Loucy (cell line): ENCODE results near the gene APOBEC3B.
A peak's percentile ranks its signal among the peaks of the same experiment; 100 is the strongest.

Experiments
- H2AFZ ChIP-seq: fragments of 200-600 bp; sonication (generic); 2 replicates; pipeline ENCODE4 v1.6.0; 2016; ENCODE audit warnings: antibody characterized with exemption, mild to moderate bottlenecking, low read length, moderate library complexity
- H3F3A ChIP-seq: fragments of 200-600 bp; 2 replicates; pipeline ENCODE4 v1.6.0; 2016; ENCODE audit warnings: antibody characterized with exemption, low read depth, mild to moderate bottlenecking
- H3K27me3 ChIP-seq: fragments of 200-600 bp; sonication (generic); 2 replicates; pipeline ENCODE4 v1.6.1; 2014; ENCODE audit warnings: low read length, mild to moderate bottlenecking; ENCODE audit not compliant: insufficient read depth, poor library complexity, severe bottlenecking
- H3K36me3 ChIP-seq: fragments of 200-600 bp; sonication (generic); 2 replicates; pipeline ENCODE4 v1.6.1; 2016; ENCODE audit warnings: low read length; ENCODE audit not compliant: insufficient read depth
- H3K4me1 ChIP-seq: fragments of 200-600 bp; sonication (generic); 2 replicates; pipeline ENCODE4 v1.5.1; 2014; ENCODE audit warnings: low read length, mild to moderate bottlenecking; ENCODE audit not compliant: insufficient read depth, poor library complexity, severe bottlenecking
- H3K4me2 ChIP-seq: fragments of 200-600 bp; sonication (generic); 2 replicates; pipeline ENCODE4 v1.6.0; 2014; ENCODE audit warnings: antibody characterized with exemption, low read length, low read depth, mild to moderate bottlenecking; ENCODE audit not compliant: poor library complexity, severe bottlenecking
- H3K4me3 ChIP-seq: fragments of 200-600 bp; sonication (generic); 2 replicates; pipeline ENCODE4 v1.5.1; 2014; ENCODE audit warnings: low read length, mild to moderate bottlenecking, mixed read lengths; ENCODE audit not compliant: poor library complexity, severe bottlenecking
- H3K79me2 ChIP-seq: fragments of 200-600 bp; sonication (generic); 2 replicates; pipeline ENCODE4 v1.6.1; 2014; ENCODE audit warnings: low read length; ENCODE audit not compliant: insufficient read depth
- H3K9ac ChIP-seq: fragments of 200-600 bp; sonication (generic); 2 replicates; pipeline ENCODE4 v1.6.0; 2014; ENCODE audit warnings: mild to moderate bottlenecking, low read depth, low read length, moderate library complexity; ENCODE audit not compliant: poor library complexity, severe bottlenecking
- H3K9me2 ChIP-seq: fragments of 200-600 bp; sonication (generic); replicated peaks from 2 replicates; pipeline ENCODE4 v1.6.1; 2016; ENCODE audit warnings: low read depth, low read length, mixed read lengths
- H3K9me3 ChIP-seq: fragments of 200-600 bp; sonication (generic); 2 replicates; pipeline ENCODE4 v1.6.1; 2014; ENCODE audit warnings: mild to moderate bottlenecking, antibody characterized with exemption, low read length, low read depth; ENCODE audit not compliant: insufficient read depth
- H4K20me1 ChIP-seq: fragments of 200-600 bp; sonication (generic); 2 replicates; pipeline ENCODE4 v1.6.0; 2014; ENCODE audit warnings: antibody characterized with exemption, low read length, mild to moderate bottlenecking; ENCODE audit not compliant: insufficient read depth, poor library complexity, severe bottlenecking
- EZH2phosphoT487 ChIP-seq: fragments of 200-600 bp; IDR thresholded peaks from 2 replicates; pipeline ENCODE4 v1.6.1; 2018; ENCODE audit warnings: antibody characterized with exemption, mild to moderate bottlenecking, moderate library complexity, borderline replicate concordance
- TF ChIP-seq, protein P1 (sequence below): fragments of 200-600 bp; sonication (generic); conservative IDR thresholded peaks from 2 replicates; pipeline ENCODE4 v1.5.1; 2014; ENCODE audit warnings: mild to moderate bottlenecking, antibody characterized with exemption, low read length

The APOBEC3B gene

DNA sequence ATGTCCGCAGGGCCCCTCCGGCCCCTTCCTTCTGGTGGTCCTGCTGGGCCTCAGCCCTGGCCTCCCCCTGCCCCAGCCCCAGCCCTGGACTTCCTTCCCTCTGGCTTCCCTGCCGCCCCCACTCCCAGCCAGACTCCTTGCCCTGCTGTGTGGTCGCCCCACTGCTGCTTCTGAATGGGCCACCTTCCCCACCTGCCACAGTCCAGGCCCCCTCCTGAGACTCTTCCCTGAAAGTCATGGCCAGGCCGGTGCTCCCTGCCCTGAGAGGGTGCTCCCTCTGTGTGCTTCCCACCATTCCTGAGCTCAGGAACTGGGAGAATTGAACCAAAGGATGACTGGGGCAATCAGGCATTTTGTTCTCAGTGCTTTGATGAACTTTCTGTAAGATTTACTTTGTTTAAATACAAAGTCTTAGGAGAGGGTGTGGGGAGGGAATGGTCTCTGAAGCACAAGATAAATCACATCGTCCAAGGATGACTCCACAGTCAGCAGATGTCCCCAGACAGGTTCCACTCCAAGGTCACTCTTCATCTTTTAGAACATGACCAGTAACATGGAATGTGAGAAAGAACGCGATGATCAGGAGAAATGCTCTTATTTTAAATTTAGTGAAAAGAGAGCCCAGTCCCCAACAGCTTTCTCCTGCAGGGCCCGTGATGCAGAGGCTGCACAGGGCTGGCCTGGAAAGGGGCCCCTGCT lies 39.6 kb downstream of the APOBEC3B start:
- Histone ChIP-seq H3K9ac (peak overlapping the region; percentile 98), H3F3A (0 out of 2 replicates have a peak, but pooled peaks cover 3% of the 10 kb centered on the region), H3K9me2 (no peaks in the 10 kb centered on the region), H3K27me3 (no peaks in the 10 kb centered on the region), H2AFZ (no peak overlapping the region), H3K9me3 (no peaks in the 10 kb centered on the region), H3K79me2 (peaks cover 67% of the 10 kb centered on the region), H4K20me1 (peaks cover 7% of the 10 kb centered on the region), H3K4me1 (peaks cover 67% of the 10 kb centered on the region), H3K36me3 (peaks cover 6% of the 10 kb centered on the region; the same call in 1 of the 2 replicates), H3K4me2 (peak overlapping the region; percentile 85), H3K4me3 (peak overlapping the region; percentile 97)
- TF ChIP-seq EZH2phosphoT487, result no peak
- TF ChIP-seq, protein P1, sequence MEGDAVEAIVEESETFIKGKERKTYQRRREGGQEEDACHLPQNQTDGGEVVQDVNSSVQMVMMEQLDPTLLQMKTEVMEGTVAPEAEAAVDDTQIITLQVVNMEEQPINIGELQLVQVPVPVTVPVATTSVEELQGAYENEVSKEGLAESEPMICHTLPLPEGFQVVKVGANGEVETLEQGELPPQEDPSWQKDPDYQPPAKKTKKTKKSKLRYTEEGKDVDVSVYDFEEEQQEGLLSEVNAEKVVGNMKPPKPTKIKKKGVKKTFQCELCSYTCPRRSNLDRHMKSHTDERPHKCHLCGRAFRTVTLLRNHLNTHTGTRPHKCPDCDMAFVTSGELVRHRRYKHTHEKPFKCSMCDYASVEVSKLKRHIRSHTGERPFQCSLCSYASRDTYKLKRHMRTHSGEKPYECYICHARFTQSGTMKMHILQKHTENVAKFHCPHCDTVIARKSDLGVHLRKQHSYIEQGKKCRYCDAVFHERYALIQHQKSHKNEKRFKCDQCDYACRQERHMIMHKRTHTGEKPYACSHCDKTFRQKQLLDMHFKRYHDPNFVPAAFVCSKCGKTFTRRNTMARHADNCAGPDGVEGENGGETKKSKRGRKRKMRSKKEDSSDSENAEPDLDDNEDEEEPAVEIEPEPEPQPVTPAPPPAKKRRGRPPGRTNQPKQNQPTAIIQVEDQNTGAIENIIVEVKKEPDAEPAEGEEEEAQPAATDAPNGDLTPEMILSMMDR, result no peak

DNA sequence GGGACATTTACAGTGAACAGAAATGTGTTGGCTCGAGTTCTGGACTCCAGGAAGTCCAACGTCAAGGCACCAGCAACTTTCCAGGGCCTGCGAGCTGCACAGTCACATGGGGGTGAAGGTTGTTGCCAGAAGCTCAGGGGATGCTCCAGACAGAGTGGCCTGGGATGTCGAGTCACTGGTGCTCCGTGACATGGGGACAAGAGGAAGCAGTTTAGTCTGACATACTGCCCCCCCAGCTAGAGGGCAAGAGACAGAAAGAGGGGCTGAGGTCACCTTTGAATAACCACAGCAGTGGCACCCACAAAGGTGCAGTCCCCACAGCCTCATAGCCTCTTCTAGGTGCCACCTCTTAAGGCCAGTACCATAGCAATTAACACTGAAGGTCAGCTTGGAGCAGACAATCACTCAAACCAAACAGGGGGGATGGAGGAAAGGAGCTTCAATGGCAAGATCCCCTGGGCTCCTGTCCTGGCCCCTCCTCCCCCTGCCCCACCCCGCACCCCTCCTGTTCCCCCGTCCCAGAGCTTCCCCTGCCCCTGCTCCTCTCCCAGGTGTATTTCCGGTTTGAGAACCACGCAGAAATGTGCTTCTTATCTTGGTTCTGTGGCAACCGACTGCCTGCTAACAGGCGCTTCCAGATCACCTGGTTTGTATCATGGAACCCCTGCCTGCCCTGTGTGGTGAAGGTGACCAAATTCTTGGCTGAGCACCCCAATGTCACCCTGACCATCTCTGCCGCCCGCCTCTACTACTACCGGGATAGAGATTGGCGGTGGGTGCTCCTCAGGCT lies 42.6 kb downstream of the APOBEC3B start:
- H3K4me3 ChIP-seq, result peak overlapping the region; percentile 45
- peak overlapping the region; percentile 44 for H3K9ac ChIP-seq
- peaks cover 50% of the 10 kb centered on the region for H3K79me2 ChIP-seq
- H3K9me3 ChIP-seq, result no peaks in the 10 kb centered on the region
- H3K9me2 ChIP-seq, result no peaks in the 10 kb centered on the region
- no peak overlapping the region for H2AFZ ChIP-seq
- H4K20me1 ChIP-seq, result peaks cover 7% of the 10 kb centered on the region
- peak overlapping the region; percentile 85 for H3K4me2 ChIP-seq
- H3K27me3 ChIP-seq, result no peaks in the 10 kb centered on the region
- TF ChIP-seq, protein P1, result no peak
- no peak for TF ChIP-seq EZH2phosphoT487
- H3K36me3 ChIP-seq, result peaks cover 6% of the 10 kb centered on the region; the same call in 1 of the 2 replicates
- H3F3A ChIP-seq, result no peaks in the 10 kb centered on the region
- H3K4me1 ChIP-seq, result peaks cover 49% of the 10 kb centered on the region

DNA sequence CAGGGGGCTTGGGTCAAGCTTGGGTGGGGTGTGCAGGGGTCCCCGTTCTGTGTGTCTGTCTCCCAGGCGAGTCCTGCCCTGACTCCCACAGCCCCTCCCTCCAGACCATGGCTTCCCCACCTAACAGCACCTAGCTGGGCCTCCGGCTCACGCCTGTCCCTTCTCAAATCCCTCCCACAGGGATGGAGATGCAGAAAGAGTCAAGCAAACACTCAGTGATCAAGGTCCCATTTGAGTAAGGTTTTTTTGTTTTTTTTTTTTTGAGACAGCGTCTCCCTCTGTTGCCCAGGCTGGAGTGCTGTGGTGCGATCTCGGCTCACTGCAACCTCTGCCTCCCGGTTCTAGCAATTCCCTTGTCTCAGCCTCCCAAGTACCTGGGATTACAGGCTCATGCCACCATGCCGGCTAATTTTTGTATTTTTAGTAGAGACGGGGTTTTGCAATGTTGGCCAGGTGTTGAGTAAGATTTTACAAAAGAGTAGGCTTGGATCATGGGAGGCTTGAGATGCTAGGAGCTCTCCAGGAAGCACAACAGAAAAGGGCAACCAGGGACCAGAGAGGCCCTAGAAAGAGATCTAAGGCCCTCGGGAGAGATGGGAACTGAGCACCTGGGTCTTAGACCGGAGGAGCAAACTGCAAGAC lies 44.5 kb downstream of the APOBEC3B start:
- Histone ChIP-seq H3K9ac (no peak overlapping the region), H4K20me1 (peaks cover 6% of the 10 kb centered on the region), H3K4me2 (peak overlapping the region; percentile 85), H3K27me3 (no peaks in the 10 kb centered on the region), H3K4me3 (no peak overlapping the region), H3K4me1 (peaks cover 41% of the 10 kb centered on the region), H3K79me2 (peaks cover 44% of the 10 kb centered on the region), H3K9me3 (no peaks in the 10 kb centered on the region), H2AFZ (no peak overlapping the region), H3K9me2 (no peaks in the 10 kb centered on the region), H3K36me3 (peaks cover 6% of the 10 kb centered on the region; the same call in 1 of the 2 replicates), H3F3A (no peaks in the 10 kb centered on the region)
- TF ChIP-seq, protein P1, result no peak
- no peak for TF ChIP-seq EZH2phosphoT487
